ENCODE results near the gene GSG1L. TPM values are rescaled to one million over a fixed set of nuclear protein-coding genes. Genes with fewer than 3 reads are reported as not detected.

Gene GSG1L
- total and polyA plus RNA-seq, 9 of the 15 experiments (the other 6 are each of a cell fraction or from before 2014, with no cell fraction given), result not detected

DNA sequence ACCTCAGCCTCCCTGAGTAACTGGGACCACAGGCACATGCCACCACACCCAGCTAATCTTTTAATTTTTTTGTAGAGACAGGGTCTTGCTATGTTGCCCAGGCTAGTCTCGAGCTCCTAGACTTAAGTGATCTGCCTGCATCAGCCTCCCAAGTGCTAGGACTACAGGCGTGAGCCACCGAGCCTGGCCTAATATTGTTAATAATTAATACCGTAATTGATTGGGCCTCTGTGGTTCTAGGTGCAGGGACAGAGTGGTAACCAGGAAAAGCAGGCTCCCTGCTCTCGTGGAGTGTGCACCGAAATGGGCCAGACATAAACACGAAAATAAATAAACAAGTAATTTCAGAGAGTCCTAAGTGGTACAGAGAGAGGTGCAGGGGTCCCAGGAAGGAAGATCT, 241.0 kb downstream of the GSG1L start:
- POLR2A ChIA-PET, result interaction anchor here (0.6 kb wide), 1 partner anchor 379 kb away, joined by 3 read pairs; no protein-coding TSS in a partner anchor
- in situ Hi-C loops (cut with MboI) (no loop called here), intact Hi-C loops (cut with micrococcal nuclease) (no loop called here)
- H3K36me3 ChIP-seq (ENCODE audit: control insufficient read depth, insufficient read depth, low read length), result no peaks in the 10 kb centered on the region
- peaks cover 9% of the 10 kb centered on the region; the same call in 1 of the 2 replicates for H4K20me1 ChIP-seq (replicated peaks; ENCODE audit: control insufficient read depth, insufficient read depth, low read length)
- FAIRE-seq (no peak), DNase-seq (ENCODE audit: extremely low read depth in 1 of 4, low spot score in 3 of 4) (no peak), ATAC-seq (no peak)
- no peak overlapping the region for H3K9ac ChIP-seq (ENCODE audit: insufficient read depth in 1 of 2, low read depth in 2 of 2, low read length in 2 of 2)
- no peak overlapping the region for H2AFZ ChIP-seq (ENCODE audit: low read depth, low read length)
- no peaks in the 10 kb centered on the region for H3K9me1 ChIP-seq (ENCODE audit: control insufficient read depth, insufficient read depth, low read length)
- WGBS (ENCODE audit: insufficient coverage, low coverage, missing lambda C conversion rate), result 2% methylated on average over 7 of the region's 7 CpGs
- H3K4me2 ChIP-seq (ENCODE audit: insufficient read depth, low read length), result no peak overlapping the region
- CTCF ChIA-PET (ENCODE audit: low intra/inter-chr PET ratio), result no interaction called here
- no peak overlapping the region for H3K27ac ChIP-seq (ENCODE audit: extremely low read depth, low read depth, low read length)
- H3K4me3 ChIP-seq, result no peak overlapping the region
- H3K9me3 ChIP-seq (replicated peaks; ENCODE audit: control insufficient read depth, insufficient read depth, low read depth, low read length), result no peaks in the 10 kb centered on the region
- no peaks in the 10 kb centered on the region for H3K4me1 ChIP-seq (replicated peaks in 1 of 2; ENCODE audit: control insufficient read depth in 2 of 2, insufficient read depth in 2 of 2, low read length in 2 of 2)
- BruUV-seq (replicated peaks), result no TSS peak
- peaks cover 34 to 59% of the 10 kb centered on the region in 2 experiments; a peak in 4 of 5 replicates for H3K27me3 ChIP-seq (ENCODE audit: control insufficient read depth in 2 of 2, insufficient read depth in 2 of 2, low read length in 2 of 2)
- H3K79me2 ChIP-seq (ENCODE audit: control insufficient read depth, insufficient read depth, low read length), result no peaks in the 10 kb centered on the region
- TF ChIP-seq RERE (CRISPR knock-in tag; IDR thresholded peaks at IDR 0.05; ENCODE audit: borderline replicate concordance), result no peak
- TF ChIP-seq ZNF707 (CRISPR knock-in tag; conservative IDR thresholded peaks at IDR 0.05), result no peak
- no peak for TF ChIP-seq REST (IDR thresholded peaks at IDR 0.05; ENCODE audit: borderline replicate concordance)
- TF ChIP-seq REST (CRISPR knock-in tag; IDR thresholded peaks at IDR 0.05; ENCODE audit: low read depth), result no peak
- TF ChIP-seq ATF3 (IDR thresholded peaks at IDR 0.05), result no peak
- TF ChIP-seq ATF3 (CRISPR knock-in tag; conservative IDR thresholded peaks at IDR 0.05), result no peak
- TF ChIP-seq HMG20A (CRISPR knock-in tag; conservative IDR thresholded peaks at IDR 0.05), result no peak

Data from K562 (cell line).